GM18873 (cell line): ENCODE data around the gene BMP5.
"Not testable (repeated sequence)": the region's sequence is repeated elsewhere in the genome, so short reads cannot be mapped to it uniquely, and the experiment has no call there.

ENCODE experiments used
- ATAC-seq: cut with Tn5 transposase; IDR thresholded peaks from one replicate; pipeline ENCODE4 v1.9.1; 2021; ENCODE audit warnings: mild to moderate bottlenecking, moderate library complexity, moderate number of reproducible peaks; ENCODE audit not compliant: unreplicated experiment, low FRiP score

The BMP5 gene

GRCh38 chr6:55875400-55875799, at the start of gene BMP5:
BMP5 (minus strand) TSS chr6:55875590; CDS start chr6:55874865, 725 bp downstream.
- ATAC-seq, result no peak

GRCh38 chr6:55922406-55922805, 47.0 kb upstream of the BMP5 start:
- ATAC-seq, result no peak

DNA sequence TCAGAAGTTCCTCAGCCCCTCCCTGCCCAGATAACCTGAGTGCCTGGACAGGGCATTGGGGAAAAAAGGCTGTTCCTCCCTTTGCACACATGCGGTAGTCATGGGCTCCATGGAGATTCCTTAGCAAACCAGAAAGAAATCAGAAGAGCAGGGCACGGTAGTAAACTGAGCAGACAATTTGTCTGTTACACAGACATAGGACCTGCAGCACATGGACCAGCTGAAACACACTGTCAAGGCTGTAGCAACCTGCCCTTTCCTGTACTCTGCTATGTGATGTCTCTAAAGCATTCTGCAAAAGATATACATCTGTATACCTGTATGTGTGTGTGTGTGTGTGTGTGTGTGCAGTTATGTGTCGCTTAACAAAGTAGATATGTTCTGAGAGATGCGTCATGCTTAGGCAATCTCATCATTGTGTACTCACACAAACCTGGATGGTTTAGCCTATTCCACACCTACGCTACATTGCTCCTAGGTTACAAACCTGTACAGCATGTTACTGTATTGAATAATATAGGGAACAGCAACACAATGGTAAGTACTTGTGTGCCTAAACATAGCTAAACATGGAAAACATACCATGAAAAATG, 44.4 kb upstream of the BMP5 start:
- no peak for ATAC-seq

DNA sequence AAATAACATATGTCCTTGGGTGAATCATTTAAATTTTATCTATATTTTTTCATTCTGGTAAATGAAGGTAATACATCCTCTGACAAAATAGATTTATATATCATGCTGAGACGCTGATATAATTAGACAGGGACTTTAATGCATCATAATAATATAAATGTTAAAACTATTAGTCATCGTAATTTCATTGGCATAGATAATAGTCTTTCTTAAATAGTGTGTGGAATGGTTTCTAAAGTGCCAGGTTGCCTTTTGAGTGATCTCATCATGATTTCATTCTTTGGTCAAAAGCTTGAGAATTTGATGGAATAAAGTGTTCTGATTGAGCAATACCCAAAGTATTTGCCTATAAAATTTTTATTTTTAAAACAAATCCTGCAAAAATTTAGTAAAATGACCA, 43.2 kb upstream of the BMP5 start:
- no peak for ATAC-seq

DNA sequence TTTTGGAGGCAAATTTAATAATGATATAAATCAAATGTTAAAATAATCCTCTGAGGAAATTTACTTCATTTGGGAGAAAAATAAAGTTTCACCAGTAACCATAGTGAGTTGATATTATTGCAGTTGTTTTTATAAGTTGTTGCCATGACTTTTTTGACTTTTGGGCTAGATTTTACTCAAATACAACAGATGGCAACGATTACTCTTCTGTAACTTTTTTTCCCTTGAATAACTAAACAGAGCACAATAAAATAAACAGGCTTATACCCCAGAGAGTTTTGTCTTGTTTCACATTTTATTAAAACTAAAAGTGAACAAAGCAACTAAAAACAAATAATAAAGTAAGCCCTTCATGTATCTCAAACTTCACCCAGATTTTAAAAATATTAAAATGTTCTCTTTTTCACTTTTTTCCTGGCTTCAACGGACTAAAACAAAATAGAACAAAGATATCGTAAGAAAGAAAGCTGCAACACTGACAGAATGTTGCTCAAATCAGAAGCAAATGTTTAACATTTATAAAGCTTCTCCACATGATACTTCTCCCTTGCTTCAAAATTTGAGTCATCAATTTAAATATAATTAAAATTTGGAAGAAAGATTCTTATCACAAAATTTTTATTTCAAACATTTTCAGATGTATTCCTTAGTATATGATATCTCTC, 42.5 kb upstream of the BMP5 start:
- no peak for ATAC-seq

- ATAC-seq, result no peak
Observed at GRCh38 chr6:55916188-55916587, 40.8 kb upstream of the BMP5 start.

- peak; percentile 50 for ATAC-seq
Observed at GRCh38 chr6:55913228-55914195, 38.1 kb upstream of the BMP5 start.

- not testable (repeated sequence) for ATAC-seq
Observed at GRCh38 chr6:55910466-55910865, 35.1 kb upstream of the BMP5 start.

DNA sequence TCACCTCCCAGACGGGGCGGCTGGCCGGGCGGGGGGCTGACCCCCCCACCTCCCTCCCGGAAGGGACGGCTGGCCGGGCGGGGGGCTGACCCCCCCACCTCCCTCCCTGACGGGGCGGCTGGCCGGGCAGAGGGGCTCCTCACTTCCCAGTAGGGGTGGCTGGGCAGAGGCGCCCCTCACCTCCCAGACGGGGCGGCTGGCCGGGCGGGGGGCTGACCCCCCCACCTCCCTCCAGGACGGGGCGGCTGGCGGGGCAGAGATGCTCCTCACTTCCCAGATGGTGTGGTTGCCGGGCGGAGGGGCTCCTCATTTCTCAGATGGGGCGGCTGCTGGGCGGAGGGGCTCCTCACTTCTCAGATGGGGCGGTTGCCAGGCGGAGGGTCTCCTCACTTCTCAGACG, 34.5 kb upstream of the BMP5 start:
- not testable (repeated sequence) for ATAC-seq

GRCh38 chr6:55902796-55903195, 27.4 kb upstream of the BMP5 start:
- ATAC-seq, result no peak

DNA sequence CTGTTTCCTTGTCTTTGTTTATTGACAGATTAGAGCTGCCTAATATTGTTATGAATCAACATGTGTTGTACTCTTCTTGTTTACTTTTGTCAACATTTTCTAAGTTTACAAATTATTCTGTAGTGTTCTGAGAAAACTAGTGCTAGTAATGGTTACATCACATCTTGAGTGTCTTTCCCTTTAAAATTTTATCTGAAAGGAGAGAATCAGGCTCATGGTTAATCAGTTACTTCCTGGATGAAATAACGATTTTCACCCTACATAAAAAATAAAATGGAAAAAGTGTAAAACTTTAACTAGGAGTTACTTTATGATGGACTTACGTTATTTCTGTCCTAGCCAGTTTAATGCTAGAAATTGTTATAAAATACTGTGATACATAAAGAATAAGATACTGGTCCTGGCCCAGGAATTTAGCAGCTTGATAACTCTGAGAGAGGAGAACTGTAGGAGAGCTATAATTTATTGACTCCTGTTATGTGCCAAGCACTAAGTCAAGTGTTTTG, 26.4 kb upstream of the BMP5 start:
- no peak for ATAC-seq

DNA sequence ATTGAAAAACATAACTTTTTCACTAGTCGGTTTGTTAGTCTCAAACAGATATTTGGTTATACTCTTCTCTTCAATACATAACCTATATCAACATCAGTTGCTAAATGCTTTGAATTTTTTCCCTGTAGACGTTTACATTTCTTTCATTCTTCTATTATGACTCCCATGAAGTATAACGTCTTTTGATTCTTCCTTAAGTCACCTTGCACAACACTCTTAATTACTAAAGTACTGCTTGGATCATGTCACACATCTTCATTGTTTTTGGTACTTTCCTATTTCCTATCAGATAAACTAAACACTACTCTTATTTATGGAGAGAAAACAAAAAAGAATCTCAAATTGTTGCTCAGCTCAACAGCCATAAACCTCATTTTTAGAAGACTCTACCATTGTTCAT, 23.0 kb upstream of the BMP5 start:
- ATAC-seq, result no peak

- ATAC-seq, result no peak
Observed at GRCh38 chr6:55897346-55897745, 22.0 kb upstream of the BMP5 start.

DNA sequence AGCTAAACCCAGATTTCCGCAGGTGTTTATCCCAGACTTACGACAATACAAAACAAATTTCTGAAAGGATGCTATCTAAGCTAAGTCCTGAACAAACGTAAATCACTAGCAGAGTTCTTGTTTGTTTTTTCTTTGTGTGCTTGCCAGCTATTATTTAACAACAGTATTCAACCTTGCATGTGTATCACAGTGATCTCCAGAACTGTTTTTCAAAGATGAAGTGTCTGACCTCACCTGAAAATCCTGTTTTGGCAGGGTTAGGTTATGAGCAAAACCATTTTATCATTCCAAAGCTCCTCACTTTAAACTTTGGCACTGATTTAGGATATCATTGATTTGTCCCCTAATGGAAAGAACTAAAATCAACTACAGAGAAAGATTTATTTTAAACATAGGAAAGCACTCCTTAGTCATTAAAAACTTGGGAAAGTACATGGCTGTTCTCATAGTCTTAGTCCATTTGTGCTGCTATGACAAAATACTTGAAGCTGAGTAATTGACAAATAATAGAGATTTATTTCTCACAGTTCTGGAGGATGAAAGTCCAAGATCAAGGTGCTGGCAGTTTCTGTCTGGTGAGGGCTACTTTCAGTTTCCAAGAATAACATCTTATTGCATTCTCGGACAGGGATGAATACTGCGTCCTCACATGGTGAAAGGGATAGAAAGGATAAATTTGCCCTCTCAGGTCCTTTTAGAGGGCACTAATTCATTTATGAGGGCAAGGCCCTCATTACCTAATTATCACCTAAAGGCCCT, 20.8 kb upstream of the BMP5 start:
- no peak for ATAC-seq

DNA sequence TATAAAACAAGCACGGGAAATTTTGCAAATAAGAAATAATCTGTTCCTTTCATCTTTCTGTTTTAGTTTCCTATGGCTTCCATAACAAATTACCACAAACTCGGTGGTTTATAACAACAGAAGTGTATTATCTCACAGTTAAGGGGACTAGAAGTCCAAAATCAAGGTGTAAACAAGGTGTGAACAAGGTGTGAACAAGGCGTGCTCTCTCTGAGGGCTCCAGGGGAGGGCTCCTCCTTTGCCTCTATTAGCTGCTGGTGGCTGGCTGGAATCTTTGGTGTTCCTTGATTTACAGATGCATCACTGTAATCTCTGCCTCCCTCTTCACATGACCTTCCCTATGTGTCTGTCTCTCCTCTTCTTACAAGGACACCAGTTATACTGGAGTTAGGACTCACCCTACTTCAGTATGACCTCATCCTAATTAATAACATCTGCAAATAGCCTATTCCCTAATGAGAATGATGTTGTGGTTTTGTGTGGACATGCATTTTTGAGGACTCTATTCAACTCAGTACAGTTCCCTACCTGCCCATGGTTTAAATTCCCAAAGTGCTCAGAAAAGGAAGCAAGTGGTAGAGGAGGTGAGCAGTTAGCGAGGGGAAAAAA, 17.5 kb upstream of the BMP5 start:
- no peak for ATAC-seq

DNA sequence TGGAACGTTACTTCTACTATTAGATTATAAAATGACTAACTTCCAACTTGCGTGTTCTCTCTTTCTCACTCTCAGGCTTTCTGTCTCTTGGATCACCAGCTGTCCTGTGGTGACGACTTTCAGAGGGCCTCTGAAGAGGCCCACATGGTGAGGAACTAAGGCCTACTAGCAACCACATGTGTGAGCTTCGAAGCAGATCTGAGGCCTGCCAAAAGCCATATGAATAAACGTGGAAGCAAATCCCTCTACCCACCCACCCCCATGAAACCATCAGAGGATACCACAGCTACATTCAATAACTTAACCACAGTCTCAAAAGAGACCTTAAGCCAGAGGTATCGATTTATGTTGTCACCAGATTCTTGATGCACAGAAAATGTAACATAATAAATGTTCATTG, 13.5 kb upstream of the BMP5 start:
- ATAC-seq, result no peak

DNA sequence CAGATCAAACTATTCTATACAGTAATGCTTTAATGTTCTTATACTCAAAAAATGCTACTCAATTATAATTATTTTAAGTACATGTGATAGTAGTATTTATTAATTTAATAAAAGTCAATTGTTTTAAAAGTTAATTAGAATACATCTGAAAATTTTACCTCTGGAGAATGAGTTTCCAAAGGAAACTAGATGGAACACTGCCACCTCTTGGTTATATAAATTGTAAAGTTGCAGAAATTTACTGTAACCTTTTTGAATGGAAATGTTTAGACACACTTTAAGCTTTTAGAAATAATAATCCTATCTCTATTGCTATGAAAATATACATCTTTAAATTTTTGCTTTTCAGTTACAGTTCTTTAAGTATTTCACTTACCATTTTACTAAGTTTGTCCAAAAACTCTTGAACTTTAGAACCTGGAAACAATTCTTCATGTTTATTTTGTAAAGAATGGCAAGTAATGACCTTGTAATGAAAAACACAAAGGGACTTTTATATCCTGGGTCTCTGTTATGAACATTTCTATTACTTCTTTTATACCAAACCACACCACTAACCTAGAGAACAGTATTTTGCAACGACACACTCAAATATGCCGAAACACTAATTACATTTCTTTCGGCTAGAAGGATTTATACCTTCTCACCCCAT, 10.9 kb upstream of the BMP5 start:
- ATAC-seq, result no peak

DNA sequence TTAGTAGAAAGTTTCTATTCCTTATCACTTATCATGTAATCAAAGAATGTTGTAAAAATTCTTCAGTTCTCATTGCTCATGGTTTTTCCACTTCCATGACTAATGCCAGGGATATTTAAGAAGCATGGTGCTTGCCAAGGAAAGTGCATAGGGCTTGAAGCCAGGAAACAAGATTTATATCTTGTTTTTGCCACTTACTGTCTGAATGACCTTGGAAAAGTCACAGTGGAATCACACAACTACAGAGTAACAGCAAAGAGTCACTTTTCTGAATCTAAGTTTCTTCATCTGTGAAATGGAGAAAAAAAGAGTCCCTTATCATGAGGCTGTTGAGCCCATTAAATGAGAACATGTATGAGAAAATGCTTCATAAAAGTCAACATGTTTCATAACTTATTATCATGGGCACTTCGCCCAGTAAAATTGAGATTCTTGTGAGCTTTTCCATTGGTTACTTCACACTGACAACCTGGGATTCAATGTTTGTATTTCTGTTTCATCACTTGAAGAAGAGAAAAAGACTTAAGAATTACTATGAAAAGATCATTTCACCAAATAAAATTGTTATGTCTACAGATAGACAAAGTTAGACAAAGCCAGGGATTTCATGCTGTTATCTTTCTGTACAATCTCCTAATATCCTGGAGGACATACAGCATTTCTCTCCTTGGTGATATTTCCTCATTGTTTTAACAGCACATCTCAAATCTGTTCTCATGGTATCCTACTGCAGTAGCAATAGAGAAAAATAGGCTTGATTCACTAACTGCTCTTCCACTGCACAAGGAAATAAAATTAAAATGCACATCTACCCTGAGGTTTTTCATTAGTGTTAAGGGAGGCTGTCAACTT, 7.6 kb upstream of the BMP5 start:
- no peak for ATAC-seq

GRCh38 chr6:55877283-55877682, 1.9 kb upstream of the BMP5 start:
- ATAC-seq, result no peak
